CD14-positive monocyte (primary cell): Measurements from ENCODE around the gene SS18L1. TPM values are rescaled to one million over a fixed set of nuclear protein-coding genes. Genes with fewer than 3 reads are reported as not detected.

ENCODE experiments used
- DNase-seq, 3 donors: peaks; one replicate each; pipeline ENCODE4 v3.0.0-alpha.2; 2011 to 2022
- H2AFZ ChIP-seq: 2 replicates; pipeline ENCODE4 v1.6.0; 2012; ENCODE audit warnings: mild to moderate bottlenecking, low read depth, low read length, inconsistent platforms; ENCODE audit not compliant: insufficient read depth, poor library complexity, severe bottlenecking
- H3K27ac ChIP-seq, 2 donors: 1 replicate in 1 of 2; 2 replicates in 1 of 2; pipeline ENCODE4 v1.5.1; 2012 to 2013; ENCODE audit warnings: low read length in 2 of 2, control low read depth in 1 of 2, inconsistent platforms in 1 of 2, low read depth in 1 of 2, mild to moderate bottlenecking in 1 of 2
- H3K27me3 ChIP-seq, 2 donors: one replicate each; pipeline versions ENCODE4 v1.6.0 to v1.6.1; 2011 to 2013; ENCODE audit warnings: low read length in 2 of 2; ENCODE audit not compliant: control insufficient read depth in 2 of 2, insufficient read depth in 2 of 2
- H3K36me3 ChIP-seq, 2 donors: replicated peaks in 1 of 2; 1 replicate in 1 of 2; 2 replicates in 1 of 2; pipeline versions ENCODE4 v1.5.1 to v1.6.1; 2012 to 2013; ENCODE audit warnings: low read length in 2 of 2, control low read depth in 1 of 2, inconsistent platforms in 1 of 2, mild to moderate bottlenecking in 1 of 2; ENCODE audit not compliant: insufficient read depth in 2 of 2, control insufficient read depth in 1 of 2
- H3K4me1 ChIP-seq, 2 donors: 1 replicate in 1 of 2; 2 replicates in 1 of 2; pipeline versions ENCODE4 v1.5.1 to v1.6.1; 2012 to 2013; ENCODE audit warnings: low read length in 2 of 2, control low read depth in 1 of 2, inconsistent platforms in 1 of 2, mild to moderate bottlenecking in 1 of 2, moderate library complexity in 1 of 2; ENCODE audit not compliant: insufficient read depth in 2 of 2, control insufficient read depth in 1 of 2
- H3K4me2 ChIP-seq: replicated peaks from 2 replicates; pipeline ENCODE3; 2012; ENCODE audit warnings: low read length, moderate library complexity, mild to moderate bottlenecking; ENCODE audit not compliant: poor library complexity, severe bottlenecking; ENCODE audit errors: extremely low read depth
- H3K4me3 ChIP-seq, 3 experiments: fragments of 200-600 bp in 1 of 3; sonication (generic) in 1 of 3; replicated peaks in 1 of 3; 1 replicate in 2 of 3; 2 replicates in 1 of 3; pipeline ENCODE4 v1.5.1; 2011 to 2013; ENCODE audit warnings: low read length in 3 of 3, mild to moderate bottlenecking in 3 of 3, control low read depth in 2 of 3, low read depth in 2 of 3, inconsistent platforms in 1 of 3, moderate library complexity in 1 of 3
- H3K79me2 ChIP-seq: 2 replicates; pipeline ENCODE4 v1.6.0; 2012; ENCODE audit warnings: mild to moderate bottlenecking, control low read depth, inconsistent platforms, low read length, moderate library complexity; ENCODE audit not compliant: insufficient read depth
- H3K9ac ChIP-seq: 2 replicates; pipeline ENCODE4 v1.6.0; 2017; ENCODE audit warnings: low read length, mild to moderate bottlenecking; ENCODE audit not compliant: insufficient read depth, poor library complexity, severe bottlenecking
- H3K9me3 ChIP-seq, 2 donors: replicated peaks in 1 of 2; 1 replicate in 1 of 2; 2 replicates in 1 of 2; pipeline versions ENCODE4 v1.5.1 to v1.6.1; 2012 to 2013; ENCODE audit warnings: low read length in 2 of 2, control low read depth in 1 of 2; ENCODE audit not compliant: control insufficient read depth in 1 of 2, insufficient read depth in 1 of 2
- H4K20me1 ChIP-seq: 2 replicates; pipeline ENCODE4 v1.6.0; 2012; ENCODE audit warnings: mild to moderate bottlenecking, low read length, control low read depth, moderate library complexity; ENCODE audit not compliant: insufficient read depth
- H3K27ac Mint-ChIP-seq, 7 donors: one replicate each; pipeline ENCODE4 v1.8.0; 2020; ENCODE audit warnings: mild to moderate bottlenecking in 7 of 7, mixed read lengths in 7 of 7, moderate library complexity in 6 of 7, inconsistent platforms in 2 of 7
- H3K27me3 Mint-ChIP-seq, 3 donors: one replicate each; pipeline ENCODE4 v1.8.0; 2021 to 2022; ENCODE audit warnings: low read depth in 3 of 3, mild to moderate bottlenecking in 3 of 3, mixed read lengths in 3 of 3, moderate library complexity in 3 of 3, inconsistent platforms in 1 of 3
- H3K36me3 Mint-ChIP-seq, 2 donors: one replicate each; pipeline ENCODE4 v1.8.0; 2020; ENCODE audit warnings: mixed read lengths in 2 of 2, inconsistent platforms in 1 of 2, mild to moderate bottlenecking in 1 of 2
- H3K4me1 Mint-ChIP-seq: one replicate; pipeline ENCODE4 v1.8.0; 2020; ENCODE audit warnings: mild to moderate bottlenecking, mixed read lengths
- H3K4me3 Mint-ChIP-seq, 2 donors: one replicate each; pipeline ENCODE4 v1.8.0; 2020; ENCODE audit warnings: mild to moderate bottlenecking in 2 of 2, mixed read lengths in 2 of 2, moderate library complexity in 1 of 2
- H3K9me3 Mint-ChIP-seq, 7 donors: one replicate each; pipeline ENCODE4 v1.8.0; 2020 to 2022; ENCODE audit warnings: mixed read lengths in 7 of 7, mild to moderate bottlenecking in 6 of 7, moderate library complexity in 6 of 7, inconsistent platforms in 2 of 7
- CTCF ChIP-seq: fragments of 200-600 bp; IDR thresholded peaks from one replicate; pipeline ENCODE4 v1.8.0; 2022; ENCODE audit warnings: antibody characterized with exemption, mild to moderate bottlenecking
- WGBS: methylation state at CpG from one replicate; pipeline ENCODE4 v1.1.5; 2013; ENCODE audit warnings: missing lambda C conversion rate; ENCODE audit not compliant: insufficient coverage; 5-methylcytosine and 5-hydroxymethylcytosine counted together
- intact Hi-C, 2 donors: fragments of 100-400 bp; cut with micrococcal nuclease; formaldehyde crosslinking; loops; one replicate each; pipeline versions ENCODE4 v1.15.0 to v1.15.1; 2023
- polyA plus RNA-seq, 3 donors: library from polyadenylated mRNA; depleted of rRNA in 1 of 3; unstranded in 2 of 3; stranded (reverse) in 1 of 3; fragments of 300-500 nt in 2 of 3; fragments of >200 nt in 1 of 3; fragmentation: Illumina TruSeq in 2 of 3; gene quantifications; 1 replicate in 2 of 3; 2 replicates in 1 of 3; pipeline ENCODE4 v1.2.3, GENCODE V29; 2012 to 2021

The SS18L1 gene
- polyA plus RNA-seq, 3 donors = 0.75 to 16.5 (median 1.1) TPM

- no peak overlapping the region for H3K4me2 ChIP-seq
- peaks cover 32% of the 10 kb centered on the region for H3K4me1 Mint-ChIP-seq
Observed at GRCh38 chr20:62146019-62146755, 2.6 kb downstream of the SS18L1 start.

GRCh38 chr20:62147125-62147524, 3.6 kb downstream of the SS18L1 start:
- peaks cover 88% of the 10 kb centered on the region for H3K79me2 ChIP-seq
- H3K9ac ChIP-seq = no peak overlapping the region
- no peak overlapping the region for H3K4me3 Mint-ChIP-seq
- intact Hi-C loops = loop anchor here in 1 of 2 donors (10.0 kb wide), 2 partner anchors 658 to 1838 kb away; partner anchors contain the start of genes OGFR and PRPF6
- H3K36me3 Mint-ChIP-seq = peaks cover 8 to 20% of the 10 kb centered on the region in 2 donors
- WGBS = 98% methylated on average over 5 of the region's 6 CpGs
- peak overlapping the region in 4 of 7 donors; percentile 42 to 76 (median 58) for H3K27ac Mint-ChIP-seq
- TF ChIP-seq CTCF = no peak
- H3K4me1 ChIP-seq = peaks cover 13 to 21% of the 10 kb centered on the region in 2 donors
- no peak for DNase-seq
- H3K9me3 Mint-ChIP-seq = peaks cover 3 to 8% (median 6%) of the 10 kb centered on the region in 7 donors
- H3K27me3 ChIP-seq = no peaks in the 10 kb centered on the region
- peaks cover 0 to under 1% of the 10 kb centered on the region in 2 donors for H3K36me3 ChIP-seq
- H3K9me3 ChIP-seq = peaks cover 0 to 10% of the 10 kb centered on the region in 2 donors
- H4K20me1 ChIP-seq = peaks cover 83% of the 10 kb centered on the region
- H3K27me3 Mint-ChIP-seq = no peaks in the 10 kb centered on the region
- H3K27ac ChIP-seq = no peak overlapping the region
- no peak overlapping the region for H3K4me2 ChIP-seq
- H2AFZ ChIP-seq = no peak overlapping the region
- no peak overlapping the region for H3K4me3 ChIP-seq
- H3K4me1 Mint-ChIP-seq = peaks cover 23% of the 10 kb centered on the region

More at GRCh38 chr20:62146019-62146755, 2.6 kb downstream of the SS18L1 start:
- Mint-ChIP-seq H3K27ac (no peak overlapping the region), H3K4me3 (no peak overlapping the region), H3K27me3 (no peaks in the 10 kb centered on the region), H3K9me3 (peaks cover 0 to 2% (median 0%) of the 10 kb centered on the region in 7 donors), H3K36me3 (peaks cover 5 to 11% of the 10 kb centered on the region in 2 donors)
- TF ChIP-seq CTCF = no peak
- Histone ChIP-seq H2AFZ (no peak overlapping the region), H4K20me1 (peaks cover 83% of the 10 kb centered on the region), H3K79me2 (peaks cover 88% of the 10 kb centered on the region), H3K4me1 (peaks cover 22 to 30% of the 10 kb centered on the region in 2 donors), H3K27ac (no peak overlapping the region), H3K27me3 (no peaks in the 10 kb centered on the region), H3K36me3 (no peaks in the 10 kb centered on the region), H3K9ac (no peak overlapping the region), H3K4me3 (no peak overlapping the region), H3K9me3 (peaks cover 0 to 1% of the 10 kb centered on the region in 2 donors)
- DNase-seq = no peak
- WGBS = 98% methylated on average over 19 of the region's 22 CpGs
- intact Hi-C loops = loop anchor here in 1 of 2 donors (10.0 kb wide), 2 partner anchors 659 to 1839 kb away; partner anchors contain the start of genes OGFR and PRPF6
